Chondrocyte (in vitro differentiated cells): ENCODE data around the gene DRAM1. TPM values are rescaled to one million over a fixed set of nuclear protein-coding genes. Genes with fewer than 3 reads are reported as not detected.
"Not testable (repeated sequence)": the region's sequence is repeated elsewhere in the genome, so short reads cannot be mapped to it uniquely, and the experiment has no call there.

ENCODE experiments used
- DNase-seq: peaks from one replicate; pipeline ENCODE4 v3.0.0; 2021; ENCODE audit warnings: mixed read lengths, low spot score
- H3K27ac Mint-ChIP-seq: one replicate; pipeline ENCODE4 v1.8.0; 2021; ENCODE audit warnings: mild to moderate bottlenecking, moderate library complexity, mixed read lengths; ENCODE audit not compliant: unreplicated experiment
- H3K27me3 Mint-ChIP-seq: 2 replicates; pipeline ENCODE4 v1.8.0; 2021; ENCODE audit warnings: low read depth, mixed read lengths
- H3K36me3 Mint-ChIP-seq: 2 replicates; pipeline ENCODE4 v1.8.0; 2021; ENCODE audit warnings: low read depth, mixed read lengths
- H3K4me1 Mint-ChIP-seq: 2 replicates; pipeline ENCODE4 v1.8.0; 2021; ENCODE audit warnings: low read depth, mild to moderate bottlenecking, mixed read lengths
- H3K4me3 Mint-ChIP-seq: one replicate; pipeline ENCODE4 v1.8.0; 2021; ENCODE audit warnings: mild to moderate bottlenecking, moderate library complexity, mixed read lengths; ENCODE audit not compliant: unreplicated experiment
- H3K9me3 Mint-ChIP-seq: 2 replicates; pipeline ENCODE4 v1.8.0; 2021; ENCODE audit warnings: low read depth, mixed read lengths
- CTCF ChIP-seq: fragments of 200-600 bp; sonication (generic); IDR thresholded peaks from 2 replicates; pipeline ENCODE4 v1.5.0; 2021; ENCODE audit warnings: antibody characterized with exemption, mild to moderate bottlenecking, moderate library complexity
- total RNA-seq: library from RNA; stranded (reverse); gene quantifications from 3 replicates; pipeline ENCODE4 v1.2.1, GENCODE V29; 2021

The DRAM1 gene
- total RNA-seq, 1 donor from 2014 or later = 11.6 TPM

- H3K36me3 Mint-ChIP-seq = no peaks in the 10 kb centered on the region
- H3K27me3 Mint-ChIP-seq = no peaks in the 10 kb centered on the region
- H3K27ac Mint-ChIP-seq = peak overlapping the region; percentile 29
- no peak overlapping the region for H3K4me3 Mint-ChIP-seq
- TF ChIP-seq CTCF = no peak
- H3K4me1 Mint-ChIP-seq = peaks cover 35% of the 10 kb centered on the region
- no peak for DNase-seq
- no peaks in the 10 kb centered on the region for H3K9me3 Mint-ChIP-seq
Measured at GRCh38 chr12:101855976-101856375, 21.4 kb upstream of the DRAM1 start.

- H3K4me3 Mint-ChIP-seq = not testable (repeated sequence)
- peaks cover 36% of the 10 kb centered on the region for H3K4me1 Mint-ChIP-seq
Measured at GRCh38 chr12:101856614-101857013, 20.8 kb upstream of the DRAM1 start.

GRCh38 chr12:101857043-101857558, 20.3 kb upstream of the DRAM1 start:
- Mint-ChIP-seq H3K4me1 (peaks cover 37% of the 10 kb centered on the region), H3K4me3 (no peak overlapping the region), H3K9me3 (no peaks in the 10 kb centered on the region), H3K27ac (no peak overlapping the region), H3K27me3 (no peaks in the 10 kb centered on the region), H3K36me3 (no peaks in the 10 kb centered on the region)
- no peak for DNase-seq
- no peak for TF ChIP-seq CTCF

More at GRCh38 chr12:101856614-101857013, 20.8 kb upstream of the DRAM1 start:
- H3K27ac Mint-ChIP-seq, DNase-seq, H3K9me3 Mint-ChIP-seq, H3K36me3 Mint-ChIP-seq, H3K27me3 Mint-ChIP-seq: not testable (repeated sequence)

- Mint-ChIP-seq H3K4me3 (no peak overlapping the region), H3K27ac (no peak overlapping the region), H3K36me3 (no peaks in the 10 kb centered on the region), H3K4me1 (peaks cover 43% of the 10 kb centered on the region), H3K9me3 (no peaks in the 10 kb centered on the region), H3K27me3 (no peaks in the 10 kb centered on the region)
- no peak for DNase-seq
- no peak for TF ChIP-seq CTCF
Measured at GRCh38 chr12:101858361-101858760, 19.0 kb upstream of the DRAM1 start.

- Mint-ChIP-seq H3K27me3 (no peaks in the 10 kb centered on the region), H3K9me3 (peaks cover 1% of the 10 kb centered on the region), H3K27ac (peak overlapping the region; percentile 85), H3K4me3 (no peak overlapping the region), H3K4me1 (peaks cover 41% of the 10 kb centered on the region), H3K36me3 (peaks cover 1% of the 10 kb centered on the region)
- no peak for TF ChIP-seq CTCF
- DNase-seq = no peak
Measured at GRCh38 chr12:101859664-101860607, 17.4 kb upstream of the DRAM1 start.

- H3K27ac Mint-ChIP-seq, H3K4me3 Mint-ChIP-seq, H3K36me3 Mint-ChIP-seq, DNase-seq, H3K27me3 Mint-ChIP-seq, H3K9me3 Mint-ChIP-seq: not testable (repeated sequence)
- peaks cover 28% of the 10 kb centered on the region for H3K4me1 Mint-ChIP-seq
Measured at GRCh38 chr12:101861688-101862087, 15.7 kb upstream of the DRAM1 start.
